Measurements from ENCODE around the gene TUBB6. TPM values are rescaled to one million over a fixed set of nuclear protein-coding genes. Genes with fewer than 3 reads are reported as not detected.

The TUBB6 gene
- total RNA-seq, 2 experiments from 2014 or later: 5.7 to 6.5 TPM

GRCh38 chr18:12326711-12327460, 18.8 kb downstream of the TUBB6 start:
- no peak for DNase-seq
- H3K4me3 Mint-ChIP-seq: no peak overlapping the region
- H3K36me3 Mint-ChIP-seq (ENCODE audit: low read depth): peaks cover 31% of the 10 kb centered on the region
- H3K27me3 Mint-ChIP-seq: no peaks in the 10 kb centered on the region
- ChIA-PET CTCF (interaction anchor here (1.0 to 2.7 kb wide), 10 partner anchors 8 to 333 kb away, joined by 3 to 40 read pairs (median 10); partner anchors contain the start of gene AFG3L2), POLR2A (interaction anchor here (1.5 kb wide), 1 partner anchor 50 kb away, joined by 4 read pairs; the partner anchor contains the start of gene AFG3L2)
- H3K9me3 Mint-ChIP-seq: no peaks in the 10 kb centered on the region
- no peak overlapping the region for H3K27ac Mint-ChIP-seq
- H3K4me1 Mint-ChIP-seq: peaks cover 10% of the 10 kb centered on the region

GRCh38 chr18:12327510-12328178, 19.6 kb downstream of the TUBB6 start:
- ChIA-PET POLR2A (interaction anchor here (1.5 kb wide), 1 partner anchor 49 kb away, joined by 4 read pairs; the partner anchor contains the start of gene AFG3L2), CTCF (interaction anchor here (0.6 to 2.7 kb wide), 23 partner anchors 9 to 419 kb away, joined by 3 to 40 read pairs (median 4); partner anchors contain the start of genes AFG3L2 and MPPE1)
- peaks cover 31% of the 10 kb centered on the region for H3K36me3 Mint-ChIP-seq (ENCODE audit: low read depth)

GRCh38 chr18:12328179-12328823, 20.3 kb downstream of the TUBB6 start:
- POLR2A ChIA-PET: interaction anchor here (1.5 kb wide), 1 partner anchor 48 kb away, joined by 4 read pairs; the partner anchor contains the start of gene AFG3L2
- Mint-ChIP-seq H3K27ac (peak overlapping the region; percentile 31), H3K36me3 (ENCODE audit: low read depth) (peaks cover 32% of the 10 kb centered on the region), H3K4me1 (peaks cover 10% of the 10 kb centered on the region), H3K27me3 (no peaks in the 10 kb centered on the region), H3K9me3 (no peaks in the 10 kb centered on the region), H3K4me3 (no peak overlapping the region)
- CTCF ChIA-PET: interaction anchor here (0.6 to 2.7 kb wide), 23 partner anchors 8 to 420 kb away, joined by 3 to 40 read pairs (median 4); partner anchors contain the start of genes AFG3L2 and MPPE1
- no peak for DNase-seq

More at GRCh38 chr18:12327510-12328178, 19.6 kb downstream of the TUBB6 start:
- DNase-seq: peak; percentile 82
- H3K27me3 Mint-ChIP-seq: no peaks in the 10 kb centered on the region
- H3K9me3 Mint-ChIP-seq: no peaks in the 10 kb centered on the region
- peaks cover 10% of the 10 kb centered on the region for H3K4me1 Mint-ChIP-seq
- H3K27ac Mint-ChIP-seq: peak overlapping the region; percentile 31
- no peak overlapping the region for H3K4me3 Mint-ChIP-seq

GRCh38 chr18:12329125-12329698, 21.2 kb downstream of the TUBB6 start:
- no peaks in the 10 kb centered on the region for H3K9me3 Mint-ChIP-seq
- no peaks in the 10 kb centered on the region for H3K27me3 Mint-ChIP-seq
- peaks cover 33% of the 10 kb centered on the region for H3K36me3 Mint-ChIP-seq (ENCODE audit: low read depth)
- peaks cover 10% of the 10 kb centered on the region for H3K4me1 Mint-ChIP-seq
- H3K4me3 Mint-ChIP-seq: no peak overlapping the region
- ChIA-PET CTCF (interaction anchor here (1.2 to 2.7 kb wide), 9 partner anchors 9 to 331 kb away, joined by 4 to 40 read pairs (median 11); no protein-coding TSS in a partner anchor), POLR2A (no interaction called here)
- DNase-seq: no peak
- H3K27ac Mint-ChIP-seq: no peak overlapping the region

GRCh38 chr18:12330766-12331165, 22.7 kb downstream of the TUBB6 start:
- no peak overlapping the region for H3K27ac Mint-ChIP-seq
- ChIA-PET CTCF (no interaction called here), POLR2A (no interaction called here)
- H3K9me3 Mint-ChIP-seq: no peaks in the 10 kb centered on the region
- H3K4me1 Mint-ChIP-seq: peaks cover 10% of the 10 kb centered on the region
- H3K4me3 Mint-ChIP-seq: no peak overlapping the region
- no peaks in the 10 kb centered on the region for H3K27me3 Mint-ChIP-seq
- DNase-seq: no peak
- H3K36me3 Mint-ChIP-seq (ENCODE audit: low read depth): peaks cover 30% of the 10 kb centered on the region

GRCh38 chr18:12333506-12334290, 25.7 kb downstream of the TUBB6 start:
- no peak overlapping the region for H3K4me3 Mint-ChIP-seq
- no peaks in the 10 kb centered on the region for H3K27me3 Mint-ChIP-seq
- no peaks in the 10 kb centered on the region for H3K4me1 Mint-ChIP-seq
- H3K36me3 Mint-ChIP-seq (ENCODE audit: low read depth): peaks cover 18% of the 10 kb centered on the region
- H3K9me3 Mint-ChIP-seq: no peaks in the 10 kb centered on the region
- CTCF ChIA-PET: no interaction called here
- H3K27ac Mint-ChIP-seq: no peak overlapping the region
- no peak for DNase-seq
- POLR2A ChIA-PET: no interaction called here

- no peaks in the 10 kb centered on the region for H3K27me3 Mint-ChIP-seq
- H3K36me3 Mint-ChIP-seq (ENCODE audit: low read depth): peaks cover 17% of the 10 kb centered on the region
- no peak overlapping the region for H3K4me3 Mint-ChIP-seq
- no peak for DNase-seq
- H3K9me3 Mint-ChIP-seq: no peaks in the 10 kb centered on the region
- POLR2A ChIA-PET: no interaction called here
- no peak overlapping the region for H3K27ac Mint-ChIP-seq
- no peaks in the 10 kb centered on the region for H3K4me1 Mint-ChIP-seq
- CTCF ChIA-PET: interaction anchor here (0.6 kb wide), 1 partner anchor 56 kb away, joined by 3 read pairs; no protein-coding TSS in a partner anchor
Observed at GRCh38 chr18:12334366-12334808, 26.3 kb downstream of the TUBB6 start.

- H3K27me3 Mint-ChIP-seq: no peaks in the 10 kb centered on the region
- ChIA-PET CTCF (interaction anchor here (0.6 kb wide), 1 partner anchor 56 kb away, joined by 3 read pairs; no protein-coding TSS in a partner anchor), POLR2A (no interaction called here)
- H3K4me3 Mint-ChIP-seq: no peak overlapping the region
- no peak for DNase-seq
- H3K9me3 Mint-ChIP-seq: no peaks in the 10 kb centered on the region
- no peak overlapping the region for H3K27ac Mint-ChIP-seq
- peaks cover 15% of the 10 kb centered on the region for H3K36me3 Mint-ChIP-seq (ENCODE audit: low read depth)
- H3K4me1 Mint-ChIP-seq: no peaks in the 10 kb centered on the region
Observed at GRCh38 chr18:12334863-12335262, 26.8 kb downstream of the TUBB6 start.

- H3K4me3 Mint-ChIP-seq: no peak overlapping the region
- ChIA-PET CTCF (no interaction called here), POLR2A (no interaction called here)
- H3K9me3 Mint-ChIP-seq: no peaks in the 10 kb centered on the region
- no peaks in the 10 kb centered on the region for H3K4me1 Mint-ChIP-seq
- H3K36me3 Mint-ChIP-seq (ENCODE audit: low read depth): peaks cover 15% of the 10 kb centered on the region
- DNase-seq: no peak
- no peaks in the 10 kb centered on the region for H3K27me3 Mint-ChIP-seq
- no peak overlapping the region for H3K27ac Mint-ChIP-seq
Observed at GRCh38 chr18:12335503-12335902, 27.5 kb downstream of the TUBB6 start.

- ChIA-PET CTCF (interaction anchor here (1.7 kb wide), 1 partner anchor 8 kb away, joined by 5 read pairs; no protein-coding TSS in a partner anchor), POLR2A (no interaction called here)
- Mint-ChIP-seq H3K36me3 (ENCODE audit: low read depth) (peaks cover 15% of the 10 kb centered on the region), H3K27ac (no peak overlapping the region), H3K9me3 (no peaks in the 10 kb centered on the region), H3K4me1 (no peaks in the 10 kb centered on the region), H3K4me3 (no peak overlapping the region), H3K27me3 (no peaks in the 10 kb centered on the region)
- no peak for DNase-seq
Observed at GRCh38 chr18:12336171-12336613, 28.2 kb downstream of the TUBB6 start.

- Mint-ChIP-seq H3K9me3 (no peaks in the 10 kb centered on the region), H3K27me3 (no peaks in the 10 kb centered on the region), H3K4me3 (no peak overlapping the region), H3K4me1 (no peaks in the 10 kb centered on the region), H3K27ac (no peak overlapping the region), H3K36me3 (ENCODE audit: low read depth) (peaks cover 21% of the 10 kb centered on the region)
- ChIA-PET POLR2A (no interaction called here), CTCF (interaction anchor here (1.7 kb wide), 1 partner anchor 9 kb away, joined by 5 read pairs; no protein-coding TSS in a partner anchor)
- no peak for DNase-seq
Observed at GRCh38 chr18:12336887-12337286, 28.8 kb downstream of the TUBB6 start.

GRCh38 chr18:12338382-12338781, 30.3 kb downstream of the TUBB6 start:
- H3K36me3 Mint-ChIP-seq (ENCODE audit: low read depth): peaks cover 33% of the 10 kb centered on the region
- ChIA-PET POLR2A (interaction anchor here (0.6 kb wide), 1 partner anchor 39 kb away, joined by 3 read pairs; the partner anchor contains the start of gene AFG3L2), CTCF (interaction anchor here (1.1 to 1.8 kb wide), 2 partner anchors 10 to 39 kb away, joined by 3 to 11 read pairs; no protein-coding TSS in a partner anchor)
- no peak for DNase-seq
- H3K4me1 Mint-ChIP-seq: no peaks in the 10 kb centered on the region
- H3K27ac Mint-ChIP-seq: no peak overlapping the region
- no peak overlapping the region for H3K4me3 Mint-ChIP-seq
- H3K9me3 Mint-ChIP-seq: no peaks in the 10 kb centered on the region
- no peaks in the 10 kb centered on the region for H3K27me3 Mint-ChIP-seq

Measured in activated CD4-positive, alpha-beta memory T cell treated with anti-CD3 and anti-CD28 coated beads, Interleukin-2, amount 10 ng/mL, durations not matched to agents 7 days and 5 days (primary cell).